NCI-H345 (cell line): Measurements from ENCODE around the gene COPG2.
A peak's percentile ranks its signal among the peaks of the same experiment; 100 is the strongest.
"Not testable (repeated sequence)": the region's sequence is repeated elsewhere in the genome, so short reads cannot be mapped to it uniquely, and the experiment has no call there.

Experiments used
- DNase-seq: peaks from one replicate; lab custom pipeline; 2025; lab: John Stamatoyannopoulos, UW

Gene COPG2

GRCh38 chr7:130668258-130669084 is at the start of gene COPG2:
Gene COPG2 (minus strand): TSS chr7:130668748. CDS start chr7:130668668, 80 bp downstream.
- peak; percentile 91 for DNase-seq

DNA sequence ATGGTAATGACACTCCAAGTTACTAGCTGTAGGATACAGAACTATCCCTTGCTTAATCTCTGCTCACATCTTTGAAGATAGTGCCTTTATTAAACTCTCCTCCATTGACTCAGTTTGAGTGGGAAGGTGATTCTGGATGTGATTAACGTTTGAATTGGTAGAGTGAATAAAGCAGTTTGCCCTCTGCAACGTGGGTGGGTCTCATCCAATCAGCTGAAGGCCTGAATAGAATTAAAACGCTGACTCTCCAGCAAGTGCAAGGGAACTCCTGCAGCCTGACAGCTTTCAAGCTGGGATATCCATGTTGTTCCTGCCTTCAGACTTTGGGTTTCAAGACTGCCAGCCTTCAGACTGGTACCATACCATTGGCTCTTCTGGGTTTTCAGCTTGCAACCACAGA is 43.9 kb upstream of the COPG2 start:
- no peak for DNase-seq

DNA sequence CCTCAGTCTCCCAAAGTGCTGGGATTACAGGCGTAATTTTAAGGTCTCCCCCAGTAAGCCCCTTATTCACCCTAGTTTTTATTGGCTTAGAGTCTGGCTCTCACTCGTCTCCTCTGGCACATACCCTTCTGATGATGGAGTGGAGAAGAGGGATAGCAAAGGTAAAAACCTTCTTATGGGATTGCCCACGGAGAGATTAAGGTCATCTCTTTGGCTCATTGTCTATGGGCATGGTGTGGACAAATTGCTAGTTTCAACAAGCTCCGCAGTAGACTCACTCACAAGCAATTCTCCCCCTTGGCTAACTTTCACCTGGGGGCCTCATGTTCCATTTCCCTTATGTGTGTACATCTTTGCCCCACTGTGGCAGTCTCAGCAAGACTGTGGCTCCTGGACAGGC is 40.2 kb upstream of the COPG2 start:
- DNase-seq = no peak

GRCh38 chr7:130708001-130708400 is 39.5 kb upstream of the COPG2 start:
- DNase-seq = no peak

- no peak for DNase-seq
Observed at GRCh38 chr7:130703851-130704250, 35.3 kb upstream of the COPG2 start.

GRCh38 chr7:130701650-130702049 is 33.1 kb upstream of the COPG2 start:
- DNase-seq = no peak

DNA sequence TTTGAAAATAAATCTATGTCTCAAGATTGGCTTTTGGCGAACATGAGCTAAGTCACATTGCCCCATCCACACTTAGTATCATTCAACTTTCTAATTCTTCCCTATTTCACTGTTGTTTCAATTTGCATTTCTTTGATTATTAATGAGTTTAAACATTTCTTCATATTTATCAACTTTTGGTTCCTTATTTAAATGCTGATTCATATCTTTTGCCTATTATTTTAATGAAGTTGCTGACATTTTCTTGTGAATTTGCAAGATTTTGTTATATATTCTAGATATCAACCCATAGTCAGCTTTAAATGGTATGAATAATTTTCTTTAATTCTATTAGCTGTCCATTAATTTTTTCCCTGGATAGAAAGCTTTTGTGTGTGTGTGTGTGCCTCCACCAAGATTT is 32.2 kb upstream of the COPG2 start:
- DNase-seq = no peak

DNA sequence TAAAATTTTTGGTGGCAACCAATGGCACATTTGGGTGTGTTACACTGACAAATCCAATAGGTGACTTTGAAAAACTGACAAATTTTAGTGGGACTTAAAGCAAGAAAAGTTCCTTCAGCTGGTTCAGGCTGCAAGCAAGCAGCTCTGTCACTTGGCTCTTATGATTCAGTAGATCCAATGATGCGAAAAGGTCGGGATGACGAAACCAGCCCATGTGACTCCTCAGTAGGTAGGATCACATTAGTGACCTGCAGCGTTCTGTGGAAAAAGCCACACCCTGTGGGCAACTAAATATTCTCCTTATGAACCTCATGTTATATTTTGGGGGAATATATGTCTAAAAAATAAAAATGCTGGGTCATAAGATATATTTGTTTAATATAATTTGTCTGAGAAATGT is 31.1 kb upstream of the COPG2 start:
- no peak for DNase-seq

GRCh38 chr7:130697820-130698219 is 29.3 kb upstream of the COPG2 start:
- DNase-seq = no peak

GRCh38 chr7:130695840-130696239 is 27.3 kb upstream of the COPG2 start:
- peak; percentile 3 for DNase-seq

DNA sequence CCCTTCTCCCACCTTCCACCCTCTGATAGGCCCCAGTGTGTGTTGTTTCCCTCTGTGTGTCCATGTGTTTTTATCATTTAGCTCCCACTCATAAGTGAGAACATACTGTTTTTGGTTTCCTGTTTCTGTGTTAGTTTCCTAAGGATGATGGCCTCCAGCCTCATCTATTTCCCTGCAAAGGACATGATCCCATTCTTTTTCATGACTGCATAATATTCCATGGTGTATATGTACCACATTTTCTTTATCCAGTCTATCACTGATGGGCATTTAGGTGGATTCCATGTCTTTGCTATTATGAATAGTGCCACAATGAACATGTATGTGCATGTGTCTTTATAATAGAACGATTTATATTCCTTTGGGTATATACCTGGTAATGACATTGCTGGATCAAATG is 23.8 kb upstream of the COPG2 start:
- DNase-seq = not testable (repeated sequence)

DNA sequence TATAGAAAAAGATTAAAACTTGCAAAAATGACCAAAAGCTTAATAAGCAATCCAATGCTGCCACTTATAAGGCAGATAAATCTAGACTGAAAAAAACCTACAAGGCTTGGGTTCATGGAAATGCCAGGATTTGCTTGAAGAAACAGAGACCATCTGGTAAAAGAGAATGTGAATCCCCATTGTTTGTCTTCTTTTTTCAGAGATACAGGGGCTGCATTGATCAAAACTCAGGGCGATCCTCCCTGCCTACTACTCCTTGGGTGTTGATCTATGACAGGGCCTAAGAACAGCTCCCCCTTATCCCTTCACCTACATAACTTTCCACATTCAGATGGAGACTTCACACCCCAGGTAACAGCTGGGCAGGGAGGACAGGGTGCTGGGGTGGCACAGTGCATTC is 21.1 kb upstream of the COPG2 start:
- no peak for DNase-seq

DNA sequence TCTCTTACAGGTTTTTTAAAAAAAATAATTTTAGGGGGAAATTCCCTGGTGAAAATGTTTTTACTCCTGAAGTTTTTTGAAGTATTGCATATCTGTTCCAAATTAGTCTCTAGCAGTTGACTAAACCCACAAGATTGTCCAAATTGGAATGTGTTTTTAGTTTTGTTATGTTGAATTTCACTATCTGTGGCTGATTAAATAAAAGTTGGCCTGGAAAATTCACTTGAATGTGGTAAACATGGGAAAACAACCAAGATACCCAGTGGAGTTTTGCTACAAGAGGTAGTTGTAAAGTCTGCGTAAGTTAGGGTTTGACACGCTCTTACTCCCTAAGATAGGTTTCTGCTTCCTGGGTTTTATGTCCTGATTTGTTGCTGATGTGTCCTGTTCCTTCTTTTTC is 14.5 kb upstream of the COPG2 start:
- DNase-seq = no peak

DNA sequence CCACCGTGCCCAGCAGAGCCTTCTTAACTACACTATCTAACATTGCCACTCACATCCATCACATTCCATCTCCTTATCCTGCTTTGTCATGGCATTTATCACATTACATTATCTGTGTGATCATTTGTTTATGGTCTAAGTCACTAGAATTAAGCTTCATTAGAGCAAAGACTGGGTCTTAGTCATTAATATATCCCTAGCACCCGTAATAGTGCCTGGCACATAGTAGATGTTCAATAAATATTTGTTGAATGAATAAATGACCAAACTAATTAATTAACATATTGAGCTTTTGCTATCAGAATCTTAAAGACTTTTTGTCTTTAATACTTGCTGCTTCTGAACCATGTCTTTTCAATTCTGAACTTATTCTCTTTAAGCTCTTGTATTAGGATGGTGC is 5.9 kb upstream of the COPG2 start:
- DNase-seq = no peak

GRCh38 chr7:130673066-130673465 is 4.5 kb upstream of the COPG2 start:
- DNase-seq = no peak

GRCh38 chr7:130672146-130672545 is 3.6 kb upstream of the COPG2 start:
- no peak for DNase-seq

GRCh38 chr7:130669085-130669700 is 645 bp upstream of the COPG2 start:
- DNase-seq = peak; percentile 51

- DNase-seq = peak; percentile 4
Observed at GRCh38 chr7:130667593-130668257, 823 bp downstream of the COPG2 start.

- no peak for DNase-seq
Observed at GRCh38 chr7:130662426-130662825, 6.1 kb downstream of the COPG2 start.

DNA sequence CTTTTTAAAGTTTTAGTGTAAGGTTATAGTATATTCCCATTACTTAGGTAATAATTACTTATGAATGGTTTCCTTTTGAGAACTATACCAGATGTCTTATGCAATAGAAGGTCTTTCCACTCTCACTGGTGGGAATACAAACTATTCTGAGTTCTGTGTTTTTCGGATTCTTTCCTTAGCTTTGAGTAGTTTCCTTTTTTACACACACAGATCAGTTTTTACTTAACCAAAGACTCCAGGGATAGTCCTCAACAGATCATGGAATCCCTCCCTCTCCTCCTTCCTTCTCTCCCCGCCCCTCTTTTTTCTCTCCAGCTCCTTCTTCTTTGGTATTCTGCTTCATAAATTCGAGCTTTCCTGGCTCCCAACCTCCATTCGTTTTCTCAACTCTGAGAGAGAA is 13.3 kb downstream of the COPG2 start:
- no peak for DNase-seq

DNA sequence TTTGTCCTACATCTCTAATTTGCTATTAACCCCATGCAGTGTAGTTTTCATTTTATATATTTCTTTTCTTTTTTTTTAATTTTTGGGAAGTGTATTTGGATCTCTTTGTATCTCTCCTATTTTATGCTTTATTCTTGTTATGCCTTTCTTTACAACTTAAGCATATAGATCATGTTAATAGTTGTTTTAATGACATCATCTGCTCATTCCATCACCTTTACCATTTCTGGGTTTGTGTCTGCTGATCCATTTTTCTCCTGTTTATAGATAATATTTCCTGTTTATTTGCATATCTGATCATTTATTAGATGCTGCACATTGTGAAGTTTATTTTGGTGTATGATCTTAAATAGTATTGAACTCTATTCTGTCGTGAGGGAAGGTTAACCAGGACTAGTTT is 13.7 kb downstream of the COPG2 start:
- DNase-seq = no peak

DNA sequence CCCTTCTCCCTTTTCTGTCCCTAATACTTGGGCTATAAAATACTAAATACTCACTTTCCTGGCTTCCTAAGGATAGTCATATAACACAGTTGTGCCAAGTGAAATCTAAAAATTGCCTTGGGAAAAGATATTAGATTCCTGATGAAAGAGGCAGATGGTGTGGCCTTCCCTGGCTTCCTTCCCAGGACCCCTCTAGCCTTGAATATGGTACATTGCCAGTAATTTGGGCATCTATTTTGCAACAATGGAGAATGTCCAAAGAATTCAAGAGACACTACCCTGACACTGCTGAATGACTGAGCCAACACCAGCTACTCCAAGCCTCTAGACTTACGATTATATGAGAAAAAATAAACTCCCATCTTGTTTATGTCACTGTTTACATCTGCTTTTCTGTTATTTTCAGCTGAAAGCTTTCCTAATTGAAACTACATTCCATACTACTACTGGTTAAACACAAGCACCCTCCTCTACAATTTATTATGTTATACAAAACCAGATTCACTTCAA is 17.9 kb downstream of the COPG2 start:
- DNase-seq = no peak
